ENCODE results near the gene COQ10A. TPM values are rescaled to one million over a fixed set of nuclear protein-coding genes. Genes with fewer than 3 reads are reported as not detected.
A peak's percentile ranks its signal among the peaks of the same experiment; 100 is the strongest.

The COQ10A gene
- total and polyA plus RNA-seq, 2 of the 13 experiments (the other 11 are each of a cell fraction or from before 2014, with no cell fraction given), result 21.0 to 37.3 TPM

DNA sequence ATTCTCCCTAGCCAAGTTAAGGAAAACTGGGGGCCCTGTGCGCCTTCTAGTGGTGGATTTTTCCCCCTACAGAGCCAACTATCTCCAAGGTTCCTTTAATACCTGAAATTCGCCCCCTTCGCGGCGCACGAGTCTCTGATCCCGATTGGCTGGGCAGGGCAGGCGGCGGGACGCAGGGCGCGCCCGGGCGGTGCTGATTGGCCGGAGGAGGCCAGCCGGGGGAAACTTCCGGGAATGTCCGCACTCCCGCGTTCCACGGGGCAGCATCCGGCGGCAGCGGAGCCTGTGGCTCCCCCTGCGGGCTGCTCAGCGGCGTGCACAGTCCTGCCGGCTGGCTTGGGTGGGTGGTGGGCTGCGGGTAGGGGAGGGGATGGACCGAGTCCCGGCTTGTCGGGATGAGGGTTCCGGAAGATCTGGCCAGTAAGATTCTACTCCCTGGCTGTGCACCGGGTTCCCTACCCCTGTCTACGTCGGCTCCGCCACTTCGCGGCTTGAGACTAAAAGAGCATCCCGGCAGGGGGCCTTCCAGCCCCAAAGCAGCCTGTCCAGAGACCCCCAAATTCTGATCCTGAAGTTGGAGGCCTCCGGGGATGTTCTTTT lies 42.5 kb upstream of the COQ10A start, which contains the start of gene NABP2 (continued):
- TF ChIP-seq, protein P1, sequence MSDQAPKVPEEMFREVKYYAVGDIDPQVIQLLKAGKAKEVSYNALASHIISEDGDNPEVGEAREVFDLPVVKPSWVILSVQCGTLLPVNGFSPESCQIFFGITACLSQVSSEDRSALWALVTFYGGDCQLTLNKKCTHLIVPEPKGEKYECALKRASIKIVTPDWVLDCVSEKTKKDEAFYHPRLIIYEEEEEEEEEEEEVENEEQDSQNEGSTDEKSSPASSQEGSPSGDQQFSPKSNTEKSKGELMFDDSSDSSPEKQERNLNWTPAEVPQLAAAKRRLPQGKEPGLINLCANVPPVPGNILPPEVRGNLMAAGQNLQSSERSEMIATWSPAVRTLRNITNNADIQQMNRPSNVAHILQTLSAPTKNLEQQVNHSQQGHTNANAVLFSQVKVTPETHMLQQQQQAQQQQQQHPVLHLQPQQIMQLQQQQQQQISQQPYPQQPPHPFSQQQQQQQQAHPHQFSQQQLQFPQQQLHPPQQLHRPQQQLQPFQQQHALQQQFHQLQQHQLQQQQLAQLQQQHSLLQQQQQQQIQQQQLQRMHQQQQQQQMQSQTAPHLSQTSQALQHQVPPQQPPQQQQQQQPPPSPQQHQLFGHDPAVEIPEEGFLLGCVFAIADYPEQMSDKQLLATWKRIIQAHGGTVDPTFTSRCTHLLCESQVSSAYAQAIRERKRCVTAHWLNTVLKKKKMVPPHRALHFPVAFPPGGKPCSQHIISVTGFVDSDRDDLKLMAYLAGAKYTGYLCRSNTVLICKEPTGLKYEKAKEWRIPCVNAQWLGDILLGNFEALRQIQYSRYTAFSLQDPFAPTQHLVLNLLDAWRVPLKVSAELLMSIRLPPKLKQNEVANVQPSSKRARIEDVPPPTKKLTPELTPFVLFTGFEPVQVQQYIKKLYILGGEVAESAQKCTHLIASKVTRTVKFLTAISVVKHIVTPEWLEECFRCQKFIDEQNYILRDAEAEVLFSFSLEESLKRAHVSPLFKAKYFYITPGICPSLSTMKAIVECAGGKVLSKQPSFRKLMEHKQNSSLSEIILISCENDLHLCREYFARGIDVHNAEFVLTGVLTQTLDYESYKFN (CRISPR knock-in tag; conservative IDR thresholded peaks at IDR 0.05), result no peak
- TF ChIP-seq KAT8 (CRISPR knock-in tag; IDR thresholded peaks at IDR 0.05) (peak; percentile 88), SIN3A (IDR thresholded peaks at IDR 0.05; ENCODE audit: borderline replicate concordance, low read depth, low read length) (peak; percentile 77; the same call in 1 of the 2 replicates), AKAP8 (CRISPR knock-in tag; IDR thresholded peaks at IDR 0.05) (peak; percentile 43; the same call in 1 of the 2 replicates), ZNF572 (CRISPR knock-in tag; IDR thresholded peaks at IDR 0.05) (0 out of 2 replicates have a peak, but pooled peaks have one; percentile 56), ZNF788 (CRISPR knock-in tag; IDR thresholded peaks at IDR 0.05; ENCODE audit: borderline replicate concordance) (peak; percentile 84; the same call in 1 of the 2 replicates), NFYC (CRISPR knock-in tag; IDR thresholded peaks at IDR 0.05) (peak; percentile 96), ZNF34 (CRISPR knock-in tag; IDR thresholded peaks at IDR 0.05; ENCODE audit: borderline replicate concordance) (0 out of 2 replicates have a peak, but pooled peaks have one; percentile 41), ZNF446 (CRISPR knock-in tag; IDR thresholded peaks at IDR 0.05) (no peak), ARID2 (CRISPR knock-in tag; IDR thresholded peaks at IDR 0.05; ENCODE audit: borderline replicate concordance) (no peak), RXRB (CRISPR knock-in tag; IDR thresholded peaks at IDR 0.05; ENCODE audit: borderline replicate concordance) (peak; percentile 33; the same call in 1 of the 2 replicates), STAG1 (CRISPR knock-in tag; IDR thresholded peaks at IDR 0.05) (peak; percentile 45), RBM39 (IDR thresholded peaks at IDR 0.05; ENCODE audit: low read depth, low read length, poor library complexity, severe bottlenecking) (peak; percentile 81)
- TF ChIP-seq, protein P2, sequence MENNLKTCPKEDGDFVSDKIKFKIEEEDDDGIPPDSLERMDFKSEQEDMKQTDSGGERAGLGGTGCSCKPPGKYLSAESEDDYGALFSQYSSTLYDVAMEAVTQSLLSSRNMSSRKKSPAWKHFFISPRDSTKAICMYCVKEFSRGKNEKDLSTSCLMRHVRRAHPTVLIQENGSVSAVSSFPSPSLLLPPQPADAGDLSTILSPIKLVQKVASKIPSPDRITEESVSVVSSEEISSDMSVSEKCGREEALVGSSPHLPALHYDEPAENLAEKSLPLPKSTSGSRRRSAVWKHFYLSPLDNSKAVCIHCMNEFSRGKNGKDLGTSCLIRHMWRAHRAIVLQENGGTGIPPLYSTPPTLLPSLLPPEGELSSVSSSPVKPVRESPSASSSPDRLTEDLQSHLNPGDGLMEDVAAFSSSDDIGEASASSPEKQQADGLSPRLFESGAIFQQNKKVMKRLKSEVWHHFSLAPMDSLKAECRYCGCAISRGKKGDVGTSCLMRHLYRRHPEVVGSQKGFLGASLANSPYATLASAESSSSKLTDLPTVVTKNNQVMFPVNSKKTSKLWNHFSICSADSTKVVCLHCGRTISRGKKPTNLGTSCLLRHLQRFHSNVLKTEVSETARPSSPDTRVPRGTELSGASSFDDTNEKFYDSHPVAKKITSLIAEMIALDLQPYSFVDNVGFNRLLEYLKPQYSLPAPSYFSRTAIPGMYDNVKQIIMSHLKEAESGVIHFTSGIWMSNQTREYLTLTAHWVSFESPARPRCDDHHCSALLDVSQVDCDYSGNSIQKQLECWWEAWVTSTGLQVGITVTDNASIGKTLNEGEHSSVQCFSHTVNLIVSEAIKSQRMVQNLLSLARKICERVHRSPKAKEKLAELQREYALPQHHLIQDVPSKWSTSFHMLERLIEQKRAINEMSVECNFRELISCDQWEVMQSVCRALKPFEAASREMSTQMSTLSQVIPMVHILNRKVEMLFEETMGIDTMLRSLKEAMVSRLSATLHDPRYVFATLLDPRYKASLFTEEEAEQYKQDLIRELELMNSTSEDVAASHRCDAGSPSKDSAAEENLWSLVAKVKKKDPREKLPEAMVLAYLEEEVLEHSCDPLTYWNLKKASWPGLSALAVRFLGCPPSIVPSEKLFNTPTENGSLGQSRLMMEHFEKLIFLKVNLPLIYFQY (CRISPR knock-in tag; IDR thresholded peaks at IDR 0.05; ENCODE audit: borderline replicate concordance), result no peak
- TF ChIP-seq, protein P3, sequence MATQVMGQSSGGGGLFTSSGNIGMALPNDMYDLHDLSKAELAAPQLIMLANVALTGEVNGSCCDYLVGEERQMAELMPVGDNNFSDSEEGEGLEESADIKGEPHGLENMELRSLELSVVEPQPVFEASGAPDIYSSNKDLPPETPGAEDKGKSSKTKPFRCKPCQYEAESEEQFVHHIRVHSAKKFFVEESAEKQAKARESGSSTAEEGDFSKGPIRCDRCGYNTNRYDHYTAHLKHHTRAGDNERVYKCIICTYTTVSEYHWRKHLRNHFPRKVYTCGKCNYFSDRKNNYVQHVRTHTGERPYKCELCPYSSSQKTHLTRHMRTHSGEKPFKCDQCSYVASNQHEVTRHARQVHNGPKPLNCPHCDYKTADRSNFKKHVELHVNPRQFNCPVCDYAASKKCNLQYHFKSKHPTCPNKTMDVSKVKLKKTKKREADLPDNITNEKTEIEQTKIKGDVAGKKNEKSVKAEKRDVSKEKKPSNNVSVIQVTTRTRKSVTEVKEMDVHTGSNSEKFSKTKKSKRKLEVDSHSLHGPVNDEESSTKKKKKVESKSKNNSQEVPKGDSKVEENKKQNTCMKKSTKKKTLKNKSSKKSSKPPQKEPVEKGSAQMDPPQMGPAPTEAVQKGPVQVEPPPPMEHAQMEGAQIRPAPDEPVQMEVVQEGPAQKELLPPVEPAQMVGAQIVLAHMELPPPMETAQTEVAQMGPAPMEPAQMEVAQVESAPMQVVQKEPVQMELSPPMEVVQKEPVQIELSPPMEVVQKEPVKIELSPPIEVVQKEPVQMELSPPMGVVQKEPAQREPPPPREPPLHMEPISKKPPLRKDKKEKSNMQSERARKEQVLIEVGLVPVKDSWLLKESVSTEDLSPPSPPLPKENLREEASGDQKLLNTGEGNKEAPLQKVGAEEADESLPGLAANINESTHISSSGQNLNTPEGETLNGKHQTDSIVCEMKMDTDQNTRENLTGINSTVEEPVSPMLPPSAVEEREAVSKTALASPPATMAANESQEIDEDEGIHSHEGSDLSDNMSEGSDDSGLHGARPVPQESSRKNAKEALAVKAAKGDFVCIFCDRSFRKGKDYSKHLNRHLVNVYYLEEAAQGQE (IDR thresholded peaks at IDR 0.05; ENCODE audit: borderline replicate concordance in 1 of 2, low read depth in 1 of 2, low read length in 2 of 2), result peak in 1 of 2 experiments; percentile 53; a peak in 1 of 4 replicates
- TF ChIP-seq, protein P4, sequence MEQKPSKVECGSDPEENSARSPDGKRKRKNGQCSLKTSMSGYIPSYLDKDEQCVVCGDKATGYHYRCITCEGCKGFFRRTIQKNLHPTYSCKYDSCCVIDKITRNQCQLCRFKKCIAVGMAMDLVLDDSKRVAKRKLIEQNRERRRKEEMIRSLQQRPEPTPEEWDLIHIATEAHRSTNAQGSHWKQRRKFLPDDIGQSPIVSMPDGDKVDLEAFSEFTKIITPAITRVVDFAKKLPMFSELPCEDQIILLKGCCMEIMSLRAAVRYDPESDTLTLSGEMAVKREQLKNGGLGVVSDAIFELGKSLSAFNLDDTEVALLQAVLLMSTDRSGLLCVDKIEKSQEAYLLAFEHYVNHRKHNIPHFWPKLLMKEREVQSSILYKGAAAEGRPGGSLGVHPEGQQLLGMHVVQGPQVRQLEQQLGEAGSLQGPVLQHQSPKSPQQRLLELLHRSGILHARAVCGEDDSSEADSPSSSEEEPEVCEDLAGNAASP (CRISPR knock-in tag; IDR thresholded peaks at IDR 0.05; ENCODE audit: borderline replicate concordance), result peak; percentile 33; the same call in 1 of the 2 replicates

Data from HepG2 (cell line).